ENCODE measurements around the gene NDUFS6.
A peak's percentile ranks its signal among the peaks of the same experiment; 100 is the strongest.

Gene NDUFS6

GRCh38 chr5:1792842-1793266 is 8.4 kb upstream of the NDUFS6 start (continued):
- TF ChIP-seq AEBP2 (tag by site-specific recombination; IDR thresholded peaks at IDR 0.05; ENCODE audit: borderline replicate concordance): no peak
- no peak for TF ChIP-seq BCL11A (tag by site-specific recombination; IDR thresholded peaks at IDR 0.05; ENCODE audit: low read depth)
- TF ChIP-seq, protein P1, sequence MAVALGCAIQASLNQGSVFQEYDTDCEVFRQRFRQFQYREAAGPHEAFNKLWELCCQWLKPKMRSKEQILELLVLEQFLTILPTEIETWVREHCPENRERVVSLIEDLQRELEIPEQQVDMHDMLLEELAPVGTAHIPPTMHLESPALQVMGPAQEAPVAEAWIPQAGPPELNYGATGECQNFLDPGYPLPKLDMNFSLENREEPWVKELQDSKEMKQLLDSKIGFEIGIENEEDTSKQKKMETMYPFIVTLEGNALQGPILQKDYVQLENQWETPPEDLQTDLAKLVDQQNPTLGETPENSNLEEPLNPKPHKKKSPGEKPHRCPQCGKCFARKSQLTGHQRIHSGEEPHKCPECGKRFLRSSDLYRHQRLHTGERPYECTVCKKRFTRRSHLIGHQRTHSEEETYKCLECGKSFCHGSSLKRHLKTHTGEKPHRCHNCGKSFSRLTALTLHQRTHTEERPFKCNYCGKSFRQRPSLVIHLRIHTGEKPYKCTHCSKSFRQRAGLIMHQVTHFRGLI (tag by site-specific recombination; IDR thresholded peaks at IDR 0.05): peak; percentile 87
- no peak for TF ChIP-seq HOXC10 (CRISPR knock-in tag; IDR thresholded peaks at IDR 0.05)
- TF ChIP-seq, protein P2, sequence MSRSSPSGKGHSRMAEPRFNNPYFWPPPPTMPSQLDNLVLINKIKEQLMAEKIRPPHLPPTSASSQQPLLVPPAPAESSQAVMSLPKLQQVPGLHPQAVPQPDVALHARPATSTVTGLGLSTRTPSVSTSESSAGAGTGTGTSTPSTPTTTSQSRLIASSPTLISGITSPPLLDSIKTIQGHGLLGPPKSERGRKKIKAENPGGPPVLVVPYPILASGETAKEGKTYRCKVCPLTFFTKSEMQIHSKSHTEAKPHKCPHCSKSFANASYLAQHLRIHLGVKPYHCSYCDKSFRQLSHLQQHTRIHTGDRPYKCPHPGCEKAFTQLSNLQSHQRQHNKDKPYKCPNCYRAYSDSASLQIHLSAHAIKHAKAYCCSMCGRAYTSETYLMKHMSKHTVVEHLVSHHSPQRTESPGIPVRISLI (tag by site-specific recombination; IDR thresholded peaks at IDR 0.05): no peak
- TF ChIP-seq, protein P3, sequence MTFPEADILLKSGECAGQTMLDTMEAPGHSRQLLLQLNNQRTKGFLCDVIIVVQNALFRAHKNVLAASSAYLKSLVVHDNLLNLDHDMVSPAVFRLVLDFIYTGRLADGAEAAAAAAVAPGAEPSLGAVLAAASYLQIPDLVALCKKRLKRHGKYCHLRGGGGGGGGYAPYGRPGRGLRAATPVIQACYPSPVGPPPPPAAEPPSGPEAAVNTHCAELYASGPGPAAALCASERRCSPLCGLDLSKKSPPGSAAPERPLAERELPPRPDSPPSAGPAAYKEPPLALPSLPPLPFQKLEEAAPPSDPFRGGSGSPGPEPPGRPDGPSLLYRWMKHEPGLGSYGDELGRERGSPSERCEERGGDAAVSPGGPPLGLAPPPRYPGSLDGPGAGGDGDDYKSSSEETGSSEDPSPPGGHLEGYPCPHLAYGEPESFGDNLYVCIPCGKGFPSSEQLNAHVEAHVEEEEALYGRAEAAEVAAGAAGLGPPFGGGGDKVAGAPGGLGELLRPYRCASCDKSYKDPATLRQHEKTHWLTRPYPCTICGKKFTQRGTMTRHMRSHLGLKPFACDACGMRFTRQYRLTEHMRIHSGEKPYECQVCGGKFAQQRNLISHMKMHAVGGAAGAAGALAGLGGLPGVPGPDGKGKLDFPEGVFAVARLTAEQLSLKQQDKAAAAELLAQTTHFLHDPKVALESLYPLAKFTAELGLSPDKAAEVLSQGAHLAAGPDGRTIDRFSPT (tag by site-specific recombination; IDR thresholded peaks at IDR 0.05): no peak
- no peak for TF ChIP-seq OSR2 (tag by site-specific recombination; IDR thresholded peaks at IDR 0.05)
- no peak for TF ChIP-seq ZNF830 (tag by site-specific recombination; IDR thresholded peaks at IDR 0.05; ENCODE audit: low read depth)
- no peak for TF ChIP-seq ZNF121 (tag by site-specific recombination; IDR thresholded peaks at IDR 0.05)
- no peak for TF ChIP-seq ZNF324 (tag by site-specific recombination; IDR thresholded peaks at IDR 0.05)
- peak; percentile 29; the same call in 1 of the 2 replicates for TF ChIP-seq ZNF76 (tag by site-specific recombination; IDR thresholded peaks at IDR 0.05; ENCODE audit: borderline replicate concordance, low read depth)
- no peak for TF ChIP-seq ZNF169 (tag by site-specific recombination; IDR thresholded peaks at IDR 0.05)
- TF ChIP-seq ZNF792 (tag by site-specific recombination; IDR thresholded peaks at IDR 0.05): no peak
- TF ChIP-seq, protein P4, sequence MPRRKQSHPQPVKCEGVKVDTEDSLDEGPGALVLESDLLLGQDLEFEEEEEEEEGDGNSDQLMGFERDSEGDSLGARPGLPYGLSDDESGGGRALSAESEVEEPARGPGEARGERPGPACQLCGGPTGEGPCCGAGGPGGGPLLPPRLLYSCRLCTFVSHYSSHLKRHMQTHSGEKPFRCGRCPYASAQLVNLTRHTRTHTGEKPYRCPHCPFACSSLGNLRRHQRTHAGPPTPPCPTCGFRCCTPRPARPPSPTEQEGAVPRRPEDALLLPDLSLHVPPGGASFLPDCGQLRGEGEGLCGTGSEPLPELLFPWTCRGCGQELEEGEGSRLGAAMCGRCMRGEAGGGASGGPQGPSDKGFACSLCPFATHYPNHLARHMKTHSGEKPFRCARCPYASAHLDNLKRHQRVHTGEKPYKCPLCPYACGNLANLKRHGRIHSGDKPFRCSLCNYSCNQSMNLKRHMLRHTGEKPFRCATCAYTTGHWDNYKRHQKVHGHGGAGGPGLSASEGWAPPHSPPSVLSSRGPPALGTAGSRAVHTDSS (tag by site-specific recombination; IDR thresholded peaks at IDR 0.05): no peak
- no peak for TF ChIP-seq ZNF596 (tag by site-specific recombination; IDR thresholded peaks at IDR 0.05)
- no peak for TF ChIP-seq REST (tag by site-specific recombination; IDR thresholded peaks at IDR 0.05)
- TF ChIP-seq ZNF791 (tag by site-specific recombination; IDR thresholded peaks at IDR 0.05): no peak
- no peak for TF ChIP-seq ZNF561 (tag by site-specific recombination; IDR thresholded peaks at IDR 0.05; ENCODE audit: borderline replicate concordance)
- TF ChIP-seq ZNF600 (tag by site-specific recombination; IDR thresholded peaks at IDR 0.05): 0 out of 2 replicates have a peak, but pooled peaks have one; percentile 17
- TF ChIP-seq KLF1 (tag by site-specific recombination; IDR thresholded peaks at IDR 0.05): peak; percentile 72; the same call in 1 of the 2 replicates
- TF ChIP-seq ZEB2 (tag by site-specific recombination; IDR thresholded peaks at IDR 0.05): 0 out of 2 replicates have a peak, but pooled peaks have one; percentile 33
- no peak for TF ChIP-seq ZFP3 (tag by site-specific recombination; IDR thresholded peaks at IDR 0.05; ENCODE audit: low read depth)
- TF ChIP-seq ZNF335 (tag by site-specific recombination; conservative IDR thresholded peaks at IDR 0.05): no peak
- TF ChIP-seq ZBTB20 (tag by site-specific recombination; IDR thresholded peaks at IDR 0.05): no peak
- TF ChIP-seq ZNF19 (tag by site-specific recombination; IDR thresholded peaks at IDR 0.05; ENCODE audit: low read depth): no peak
- peak; percentile 16; the same call in 1 of the 2 replicates for TF ChIP-seq SP2 (tag by site-specific recombination; IDR thresholded peaks at IDR 0.05)
- no peak for TF ChIP-seq SP3 (tag by site-specific recombination; IDR thresholded peaks at IDR 0.05)
- no peak for TF ChIP-seq MYNN (tag by site-specific recombination; IDR thresholded peaks at IDR 0.05; ENCODE audit: borderline replicate concordance)
